Stimulated activated naive CD4-positive, alpha-beta T cell treated with Interleukin-2 at 50 U/mL for 16 hours (primary cell): Measurements from ENCODE around the gene MPRIP.

ENCODE experiments used
- DNase-seq: peaks from one replicate; lab custom pipeline; 2025; lab: John Stamatoyannopoulos, UW

Gene MPRIP

GRCh38 chr17:17051791-17052461 is 9.7 kb downstream of the MPRIP start:
- no peak for DNase-seq

- no peak for DNase-seq
These were observed 10.4 kb downstream of the MPRIP start for GRCh38 chr17:17052462-17053221.

GRCh38 chr17:17053446-17054379 is 11.5 kb downstream of the MPRIP start:
- DNase-seq = no peak

GRCh38 chr17:17054636-17055035 is 12.4 kb downstream of the MPRIP start:
- DNase-seq = no peak

- DNase-seq = no peak
These were observed 13.3 kb downstream of the MPRIP start for GRCh38 chr17:17055286-17056155.

GRCh38 chr17:17056156-17056539 is 13.9 kb downstream of the MPRIP start:
- DNase-seq = no peak

GRCh38 chr17:17057057-17057551 is 14.8 kb downstream of the MPRIP start:
- no peak for DNase-seq

GRCh38 chr17:17058304-17058703 is 16.0 kb downstream of the MPRIP start:
- DNase-seq = no peak

- DNase-seq = no peak
These were observed 17.1 kb downstream of the MPRIP start for GRCh38 chr17:17059301-17059890.

GRCh38 chr17:17060001-17060922 is 18.0 kb downstream of the MPRIP start:
- DNase-seq = no peak

- no peak for DNase-seq
These were observed 18.7 kb downstream of the MPRIP start for GRCh38 chr17:17060930-17061329.

- DNase-seq = no peak
These were observed 19.3 kb downstream of the MPRIP start for GRCh38 chr17:17061516-17061915.

- DNase-seq = no peak
These were observed 20.1 kb downstream of the MPRIP start for GRCh38 chr17:17062356-17062755.

- DNase-seq = no peak
These were observed 20.6 kb downstream of the MPRIP start for GRCh38 chr17:17062866-17063265.

GRCh38 chr17:17063546-17064122 is 21.4 kb downstream of the MPRIP start:
- DNase-seq = no peak

GRCh38 chr17:17064322-17064721 is 22.1 kb downstream of the MPRIP start:
- no peak for DNase-seq

GRCh38 chr17:17066021-17066420 is 23.8 kb downstream of the MPRIP start:
- DNase-seq = no peak

- DNase-seq = no peak
These were observed 25.0 kb downstream of the MPRIP start for GRCh38 chr17:17067257-17067656.

- DNase-seq = no peak
These were observed 27.6 kb downstream of the MPRIP start for GRCh38 chr17:17069849-17070248.

- no peak for DNase-seq
These were observed 28.7 kb downstream of the MPRIP start for GRCh38 chr17:17070931-17071330.
